KMS-11 (cell line): Measurements from ENCODE around the gene BRSK1.

ENCODE experiments used
- H2AFZ ChIP-seq: fragments of 200-600 bp; sonication (generic); 2 replicates; pipeline ENCODE4 v1.6.1; 2016; ENCODE audit warnings: antibody characterized with exemption, mixed run types, low read depth
- H3K27ac ChIP-seq: fragments of 200-600 bp; sonication (generic); 2 replicates; pipeline ENCODE4 v1.6.1; 2016; ENCODE audit warnings: mild to moderate bottlenecking, mixed run types
- H3K27me3 ChIP-seq: fragments of 200-600 bp; sonication (generic); 2 replicates; pipeline ENCODE4 v1.6.1; 2017; ENCODE audit warnings: mild to moderate bottlenecking, low read depth, mixed run types, moderate library complexity; ENCODE audit not compliant: insufficient read depth
- H3K36me3 ChIP-seq: fragments of 200-600 bp; sonication (generic); 2 replicates; pipeline ENCODE4 v1.6.1; 2017; ENCODE audit warnings: mild to moderate bottlenecking, mixed run types; ENCODE audit not compliant: insufficient read depth
- H3K4me1 ChIP-seq: fragments of 200-600 bp; sonication (generic); 2 replicates; pipeline ENCODE4 v1.6.1; 2016; ENCODE audit warnings: mild to moderate bottlenecking, low read depth, mixed run types; ENCODE audit not compliant: poor library complexity, severe bottlenecking
- H3K4me2 ChIP-seq: fragments of 200-600 bp; sonication (generic); 2 replicates; pipeline ENCODE4 v1.7.0; 2016; ENCODE audit warnings: mild to moderate bottlenecking, mixed run types
- H3K4me3 ChIP-seq: fragments of 200-600 bp; sonication (generic); IDR thresholded peaks from 2 replicates; pipeline ENCODE4 v1.6.1; 2017; ENCODE audit warnings: low read depth, low read length, mixed read lengths; ENCODE audit not compliant: insufficient read depth
- H3K79me2 ChIP-seq: fragments of 200-600 bp; sonication (generic); 2 replicates; pipeline ENCODE4 v1.6.1; 2016; ENCODE audit warnings: low read depth, mixed run types; ENCODE audit not compliant: insufficient read depth
- H3K9ac ChIP-seq: fragments of 200-600 bp; sonication (generic); 2 replicates; pipeline ENCODE4 v1.6.1; 2016; ENCODE audit warnings: mild to moderate bottlenecking, mixed run types
- H4K20me1 ChIP-seq: fragments of 200-600 bp; sonication (generic); 2 replicates; pipeline ENCODE4 v1.6.1; 2016; ENCODE audit warnings: mild to moderate bottlenecking, mixed run types; ENCODE audit not compliant: insufficient read depth
- TF ChIP-seq, protein P1 (sequence below): fragments of 200-600 bp; sonication (generic); conservative IDR thresholded peaks from 2 replicates; pipeline ENCODE4 v1.6.1; 2017; ENCODE audit warnings: low read depth, mild to moderate bottlenecking, antibody characterized with exemption, low read length, moderate library complexity, mixed read lengths

Gene BRSK1

DNA sequence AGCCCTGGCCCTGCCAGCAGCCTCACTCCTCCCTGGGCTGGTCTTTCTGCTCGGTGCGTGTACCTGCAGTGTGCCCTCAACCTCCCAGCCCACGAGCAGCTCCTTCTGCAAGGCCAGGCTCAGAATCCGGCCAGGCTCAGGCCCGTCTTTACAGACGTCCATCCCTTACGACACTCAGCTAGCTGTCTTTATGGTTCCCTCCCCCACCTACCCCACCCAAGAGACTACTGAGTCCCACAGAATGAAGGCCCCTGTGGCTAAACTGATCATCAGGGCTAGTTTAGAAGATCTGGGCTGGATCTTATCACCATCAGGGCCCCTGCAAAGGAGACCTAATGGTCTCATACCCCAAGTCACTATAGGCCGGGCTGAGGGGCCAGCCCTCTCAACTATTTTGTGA, 30.6 kb downstream of the BRSK1 start:
- H3K79me2 ChIP-seq: no peaks in the 10 kb centered on the region
- TF ChIP-seq, protein P1, sequence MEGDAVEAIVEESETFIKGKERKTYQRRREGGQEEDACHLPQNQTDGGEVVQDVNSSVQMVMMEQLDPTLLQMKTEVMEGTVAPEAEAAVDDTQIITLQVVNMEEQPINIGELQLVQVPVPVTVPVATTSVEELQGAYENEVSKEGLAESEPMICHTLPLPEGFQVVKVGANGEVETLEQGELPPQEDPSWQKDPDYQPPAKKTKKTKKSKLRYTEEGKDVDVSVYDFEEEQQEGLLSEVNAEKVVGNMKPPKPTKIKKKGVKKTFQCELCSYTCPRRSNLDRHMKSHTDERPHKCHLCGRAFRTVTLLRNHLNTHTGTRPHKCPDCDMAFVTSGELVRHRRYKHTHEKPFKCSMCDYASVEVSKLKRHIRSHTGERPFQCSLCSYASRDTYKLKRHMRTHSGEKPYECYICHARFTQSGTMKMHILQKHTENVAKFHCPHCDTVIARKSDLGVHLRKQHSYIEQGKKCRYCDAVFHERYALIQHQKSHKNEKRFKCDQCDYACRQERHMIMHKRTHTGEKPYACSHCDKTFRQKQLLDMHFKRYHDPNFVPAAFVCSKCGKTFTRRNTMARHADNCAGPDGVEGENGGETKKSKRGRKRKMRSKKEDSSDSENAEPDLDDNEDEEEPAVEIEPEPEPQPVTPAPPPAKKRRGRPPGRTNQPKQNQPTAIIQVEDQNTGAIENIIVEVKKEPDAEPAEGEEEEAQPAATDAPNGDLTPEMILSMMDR: no peak
- no peak overlapping the region for H3K9ac ChIP-seq
- H3K36me3 ChIP-seq: no peaks in the 10 kb centered on the region
- H3K4me2 ChIP-seq: no peak overlapping the region
- H2AFZ ChIP-seq: no peak overlapping the region
- no peak overlapping the region for H3K4me3 ChIP-seq
- no peaks in the 10 kb centered on the region for H3K27me3 ChIP-seq
- H3K27ac ChIP-seq: no peak overlapping the region
- no peaks in the 10 kb centered on the region for H3K4me1 ChIP-seq
- no peaks in the 10 kb centered on the region for H4K20me1 ChIP-seq

DNA sequence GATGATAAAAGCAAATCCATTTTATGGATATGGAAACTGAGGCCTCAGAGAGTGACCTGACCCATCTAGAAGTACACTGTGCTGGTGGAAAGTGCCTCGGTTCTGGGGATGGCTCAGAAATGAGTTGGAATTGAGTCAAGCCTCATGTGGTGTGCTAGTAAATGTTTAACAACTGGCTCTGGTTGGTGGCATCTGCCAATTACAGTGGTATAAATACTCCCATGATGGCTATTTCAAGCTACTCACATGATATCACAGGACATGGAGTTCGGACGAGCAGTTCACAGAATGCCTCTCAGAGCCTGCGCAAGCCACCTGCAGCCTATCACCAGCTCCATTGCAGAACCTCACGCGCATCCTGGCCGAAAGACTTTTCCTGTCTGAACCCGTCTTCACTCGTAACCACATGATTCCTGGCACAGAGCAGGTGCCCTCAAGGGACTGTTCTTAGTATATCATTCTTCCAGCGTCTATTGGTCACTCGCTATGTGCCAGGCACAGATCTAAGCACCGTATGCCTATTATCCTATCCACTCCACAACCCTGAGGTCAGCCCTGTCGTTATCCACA, 32.2 kb downstream of the BRSK1 start:
- Histone ChIP-seq H2AFZ (no peak overlapping the region), H4K20me1 (no peaks in the 10 kb centered on the region)

DNA sequence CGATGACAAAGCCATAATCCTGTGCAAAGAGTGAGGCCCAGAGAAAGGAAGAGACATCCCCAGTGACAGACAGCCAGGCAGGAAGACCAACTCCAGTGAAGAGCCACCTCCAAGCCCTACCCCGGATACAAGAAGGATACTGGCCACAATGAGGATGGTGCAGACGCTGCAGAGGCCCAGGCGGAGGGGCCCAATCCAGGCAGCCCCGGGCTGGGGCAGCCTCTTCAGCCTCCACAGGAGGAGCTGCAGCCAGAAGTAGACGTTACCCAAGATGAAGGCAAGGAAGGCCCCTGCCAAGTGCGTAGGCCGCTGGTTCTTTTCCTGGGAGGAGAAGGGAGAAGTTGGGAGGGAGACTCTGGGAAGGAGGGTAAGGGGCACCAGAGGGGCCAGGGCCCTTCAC, 32.8 kb downstream of the BRSK1 start:
- TF ChIP-seq, protein P1: no peak
- Histone ChIP-seq H2AFZ (no peak overlapping the region), H3K36me3 (no peaks in the 10 kb centered on the region), H3K9ac (no peak overlapping the region), H4K20me1 (no peaks in the 10 kb centered on the region), H3K4me2 (no peak overlapping the region), H3K27me3 (no peaks in the 10 kb centered on the region; the same call in 1 of the 2 replicates), H3K4me3 (no peak overlapping the region), H3K27ac (no peak overlapping the region), H3K4me1 (no peaks in the 10 kb centered on the region), H3K79me2 (no peaks in the 10 kb centered on the region)

More for the DNA sequence above, 32.2 kb downstream of the BRSK1 start:
- no peak overlapping the region for H3K4me3 ChIP-seq
- no peak overlapping the region for H3K9ac ChIP-seq
- no peak overlapping the region for H3K27ac ChIP-seq
- TF ChIP-seq, protein P1: no peak
- H3K4me2 ChIP-seq: no peak overlapping the region
- H3K36me3 ChIP-seq: no peaks in the 10 kb centered on the region
- no peaks in the 10 kb centered on the region for H3K4me1 ChIP-seq
- no peaks in the 10 kb centered on the region; the same call in 1 of the 2 replicates for H3K27me3 ChIP-seq
- H3K79me2 ChIP-seq: no peaks in the 10 kb centered on the region

DNA sequence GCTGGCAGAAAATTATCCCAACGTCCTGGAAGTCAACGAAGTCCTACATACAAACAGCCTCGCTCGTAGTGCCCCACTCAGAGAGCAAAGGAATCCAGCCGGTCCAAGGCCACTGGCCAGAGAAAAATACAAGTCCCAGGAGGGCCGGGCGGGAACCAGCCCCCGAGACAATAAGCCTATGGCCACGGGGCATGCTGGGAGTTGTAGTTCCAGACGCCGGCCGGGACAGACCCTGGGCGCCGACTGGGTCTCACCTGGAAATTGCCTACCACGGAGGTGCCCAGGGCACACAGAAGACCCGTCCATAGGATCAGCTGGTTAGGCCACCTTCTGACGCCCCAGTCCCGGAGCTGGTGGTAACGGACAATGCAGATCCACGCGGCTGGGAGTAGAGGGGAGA, 36.0 kb downstream of the BRSK1 start:
- Histone ChIP-seq H3K27ac (no peak overlapping the region), H3K4me3 (no peak overlapping the region), H3K9ac (no peak overlapping the region), H3K27me3 (no peaks in the 10 kb centered on the region; the same call in 1 of the 2 replicates), H3K79me2 (no peaks in the 10 kb centered on the region), H2AFZ (no peak overlapping the region), H3K4me2 (no peak overlapping the region), H3K36me3 (no peaks in the 10 kb centered on the region), H3K4me1 (peaks cover 2% of the 10 kb centered on the region), H4K20me1 (no peaks in the 10 kb centered on the region)
- TF ChIP-seq, protein P1: no peak
